Hepatocyte (in vitro differentiated cells): ENCODE data around the gene NFIA. TPM values are rescaled to one million over a fixed set of nuclear protein-coding genes. Genes with fewer than 3 reads are reported as not detected.

Experiments used
- DNase-seq: peaks from one replicate; pipeline ENCODE4 v3.0.0-alpha.2; 2016; ENCODE audit warnings: low spot score
- H2AFZ ChIP-seq: fragments of 200-600 bp; sonication (generic); 2 replicates; pipeline ENCODE4 v1.6.0; 2016; ENCODE audit warnings: antibody characterized with exemption, mild to moderate bottlenecking
- H3K27ac ChIP-seq: fragments of 200-600 bp; sonication (generic); 2 replicates; pipeline ENCODE4 v1.5.1; 2016; ENCODE audit warnings: mild to moderate bottlenecking
- H3K27me3 ChIP-seq: fragments of 200-600 bp; sonication (generic); 2 replicates; pipeline ENCODE4 v1.6.1; 2016
- H3K36me3 ChIP-seq: fragments of 200-600 bp; sonication (generic); replicated peaks from 2 replicates; pipeline ENCODE4 v1.5.1; 2016; ENCODE audit warnings: low read depth; ENCODE audit not compliant: insufficient read depth
- H3K4me1 ChIP-seq: fragments of 200-600 bp; sonication (generic); 2 replicates; pipeline ENCODE4 v1.5.1; 2016; ENCODE audit warnings: mild to moderate bottlenecking, moderate library complexity; ENCODE audit not compliant: insufficient read depth
- H3K4me2 ChIP-seq: fragments of 200-600 bp; sonication (generic); 2 replicates; pipeline ENCODE4 v1.6.0; 2016
- H3K4me3 ChIP-seq: fragments of 200-600 bp; sonication (generic); 2 replicates; pipeline ENCODE4 v1.5.1; 2016; ENCODE audit warnings: mild to moderate bottlenecking
- H3K79me2 ChIP-seq: fragments of 200-600 bp; sonication (generic); 2 replicates; pipeline ENCODE4 v1.6.0; 2017; ENCODE audit warnings: mild to moderate bottlenecking
- H3K9me2 ChIP-seq: fragments of 200-600 bp; sonication (generic); replicated peaks from 2 replicates; pipeline ENCODE4 v1.6.0; 2017; ENCODE audit warnings: mild to moderate bottlenecking; ENCODE audit not compliant: insufficient read depth
- H3K9me3 ChIP-seq: fragments of 200-600 bp; sonication (generic); 2 replicates; pipeline ENCODE4 v1.5.1; 2016; ENCODE audit warnings: low read depth, mild to moderate bottlenecking
- H4K20me1 ChIP-seq: fragments of 200-600 bp; sonication (generic); 2 replicates; pipeline ENCODE4 v1.6.0; 2016; ENCODE audit warnings: mild to moderate bottlenecking; ENCODE audit not compliant: insufficient read depth, poor library complexity, severe bottlenecking
- EZH2 ChIP-seq: fragments of 200-600 bp; sonication (generic); IDR thresholded peaks from 2 replicates; pipeline ENCODE4 v1.6.1; 2016; ENCODE audit warnings: antibody characterized with exemption, mild to moderate bottlenecking, borderline replicate concordance
- EZH2phosphoT487 ChIP-seq: fragments of 200-600 bp; sonication (generic); IDR thresholded peaks from one replicate; pipeline ENCODE4 v1.6.1; 2018; ENCODE audit warnings: antibody characterized with exemption, mild to moderate bottlenecking, low read depth, moderate library complexity; ENCODE audit not compliant: unreplicated experiment, severe bottlenecking
- WGBS: methylation state at CpG from one replicate; pipeline ENCODE4 v1.1.6; 2016; ENCODE audit warnings: low lambda C conversion rate; ENCODE audit errors: missing lambda C conversion rate; 5-methylcytosine and 5-hydroxymethylcytosine counted together
- polyA plus RNA-seq: library from polyadenylated mRNA; unstranded; fragments of >200 nt; fragmentation: Nextera tagmentation; extraction: Ambion mirVana; gene quantifications from 2 replicates; pipeline ENCODE4 v1.2.1, GENCODE V29; 2016
- total RNA-seq: library from RNA; depleted of rRNA; stranded (reverse); fragments of >200 nt; gene quantifications from 2 replicates; pipeline ENCODE4 v1.2.3, GENCODE V29; 2014
- TF ChIP-seq, protein P1 (sequence below): fragments of 200-600 bp; sonication (generic); IDR thresholded peaks from 2 replicates; pipeline ENCODE4 v1.5.1; 2016; ENCODE audit warnings: antibody characterized with exemption, mild to moderate bottlenecking; ENCODE audit not compliant: poor library complexity

Gene NFIA
- total and polyA plus RNA-seq, 2 experiments from 2014 or later: 15.1 to 18.2 TPM

- no peak overlapping the region for H2AFZ ChIP-seq
- H3K9me3 ChIP-seq: no peaks in the 10 kb centered on the region
- no peaks in the 10 kb centered on the region for H3K27me3 ChIP-seq
- TF ChIP-seq EZH2phosphoT487 (no peak), EZH2 (no peak)
- TF ChIP-seq, protein P1, sequence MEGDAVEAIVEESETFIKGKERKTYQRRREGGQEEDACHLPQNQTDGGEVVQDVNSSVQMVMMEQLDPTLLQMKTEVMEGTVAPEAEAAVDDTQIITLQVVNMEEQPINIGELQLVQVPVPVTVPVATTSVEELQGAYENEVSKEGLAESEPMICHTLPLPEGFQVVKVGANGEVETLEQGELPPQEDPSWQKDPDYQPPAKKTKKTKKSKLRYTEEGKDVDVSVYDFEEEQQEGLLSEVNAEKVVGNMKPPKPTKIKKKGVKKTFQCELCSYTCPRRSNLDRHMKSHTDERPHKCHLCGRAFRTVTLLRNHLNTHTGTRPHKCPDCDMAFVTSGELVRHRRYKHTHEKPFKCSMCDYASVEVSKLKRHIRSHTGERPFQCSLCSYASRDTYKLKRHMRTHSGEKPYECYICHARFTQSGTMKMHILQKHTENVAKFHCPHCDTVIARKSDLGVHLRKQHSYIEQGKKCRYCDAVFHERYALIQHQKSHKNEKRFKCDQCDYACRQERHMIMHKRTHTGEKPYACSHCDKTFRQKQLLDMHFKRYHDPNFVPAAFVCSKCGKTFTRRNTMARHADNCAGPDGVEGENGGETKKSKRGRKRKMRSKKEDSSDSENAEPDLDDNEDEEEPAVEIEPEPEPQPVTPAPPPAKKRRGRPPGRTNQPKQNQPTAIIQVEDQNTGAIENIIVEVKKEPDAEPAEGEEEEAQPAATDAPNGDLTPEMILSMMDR: no peak
- no peak overlapping the region for H3K4me3 ChIP-seq
- DNase-seq: no peak
- 77% methylated on average over 1 of the region's 1 CpG for WGBS
- H3K4me2 ChIP-seq: no peak overlapping the region
- H3K4me1 ChIP-seq: no peaks in the 10 kb centered on the region
- H4K20me1 ChIP-seq: no peaks in the 10 kb centered on the region
- no peaks in the 10 kb centered on the region for H3K36me3 ChIP-seq
- H3K27ac ChIP-seq: no peak overlapping the region
- no peaks in the 10 kb centered on the region for H3K9me2 ChIP-seq
- no peaks in the 10 kb centered on the region for H3K79me2 ChIP-seq
Observed at GRCh38 chr1:61374156-61374555, 291.8 kb downstream of the NFIA start.

DNA sequence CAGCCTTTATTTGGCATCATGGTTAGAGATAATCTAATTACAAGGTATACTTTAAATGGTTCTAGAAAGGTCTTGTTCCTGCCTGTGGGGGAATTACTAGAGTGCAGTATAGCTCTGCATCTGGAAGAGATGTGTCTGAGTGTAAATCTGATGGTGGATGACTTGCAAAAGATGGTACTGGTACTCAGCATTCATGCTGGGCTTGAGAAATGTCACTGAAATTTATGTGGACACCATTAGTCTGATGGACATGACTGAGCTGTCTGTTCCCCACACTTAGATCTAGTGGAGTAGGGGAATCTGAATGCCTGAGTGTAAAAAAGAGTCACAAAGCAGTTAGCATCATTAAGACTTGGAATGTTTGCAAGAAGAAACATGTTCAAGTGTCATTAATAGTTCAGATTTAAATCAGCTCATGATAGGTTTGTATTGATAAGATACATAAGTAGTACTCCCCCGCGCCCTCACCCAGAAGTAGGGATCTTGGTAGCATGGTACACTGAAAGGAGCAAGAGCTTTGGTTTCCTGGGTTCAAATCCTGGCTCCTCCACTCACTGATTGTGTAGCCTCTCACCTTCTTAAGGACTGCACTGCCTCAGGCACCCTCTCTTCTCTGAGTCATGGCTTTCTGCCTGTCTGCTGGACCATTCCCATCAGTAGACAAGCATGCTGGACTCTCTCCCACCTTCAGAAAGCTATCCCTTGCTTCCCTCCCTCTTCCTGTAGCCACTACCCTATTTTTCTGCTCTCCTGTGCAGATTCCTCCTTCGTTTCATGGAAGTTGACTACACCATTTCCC, 292.9 kb downstream of the NFIA start:
- H3K27me3 ChIP-seq: no peaks in the 10 kb centered on the region
- no peaks in the 10 kb centered on the region for H3K79me2 ChIP-seq
- H3K9me3 ChIP-seq: no peaks in the 10 kb centered on the region
- H3K27ac ChIP-seq: no peak overlapping the region
- WGBS: 98% methylated on average over 3 of the region's 3 CpGs
- H3K4me2 ChIP-seq: no peak overlapping the region
- no peaks in the 10 kb centered on the region for H4K20me1 ChIP-seq
- H3K9me2 ChIP-seq: no peaks in the 10 kb centered on the region
- H3K4me1 ChIP-seq: no peaks in the 10 kb centered on the region
- no peak for DNase-seq
- H3K4me3 ChIP-seq: no peak overlapping the region
- TF ChIP-seq EZH2: no peak
- TF ChIP-seq, protein P1: no peak
- TF ChIP-seq EZH2phosphoT487: no peak
- no peak overlapping the region for H2AFZ ChIP-seq
- H3K36me3 ChIP-seq: no peaks in the 10 kb centered on the region

- no peak overlapping the region for H2AFZ ChIP-seq
- no peaks in the 10 kb centered on the region for H3K36me3 ChIP-seq
- no peaks in the 10 kb centered on the region for H3K9me2 ChIP-seq
- no peaks in the 10 kb centered on the region for H3K79me2 ChIP-seq
- DNase-seq: no peak
- H3K4me3 ChIP-seq: no peak overlapping the region
- 68% methylated on average over 2 of the region's 2 CpGs for WGBS
- H3K4me1 ChIP-seq: no peaks in the 10 kb centered on the region
- H3K9me3 ChIP-seq: no peaks in the 10 kb centered on the region
- H3K27me3 ChIP-seq: no peaks in the 10 kb centered on the region
- TF ChIP-seq, protein P1: no peak
- TF ChIP-seq EZH2 (no peak), EZH2phosphoT487 (no peak)
- no peak overlapping the region for H3K27ac ChIP-seq
- H3K4me2 ChIP-seq: no peak overlapping the region
- H4K20me1 ChIP-seq: no peaks in the 10 kb centered on the region
Observed at GRCh38 chr1:61376151-61376550, 293.8 kb downstream of the NFIA start.
